DMS114 treated with DMSO at 0.1 percent for 48 hours (cell line): ENCODE results near the gene ELP5.

ENCODE experiments used
- DNase-seq: peaks from one replicate; lab custom pipeline; 2025; ENCODE audit not compliant: unreplicated experiment; lab: John Stamatoyannopoulos, UW

Gene ELP5

GRCh38 chr17:7282752-7283321 is 30.8 kb downstream of the ELP5 start:
- no peak for DNase-seq

- no peak for DNase-seq
Measured at GRCh38 chr17:7283471-7284216, 31.6 kb downstream of the ELP5 start.

GRCh38 chr17:7284911-7285310 is 32.9 kb downstream of the ELP5 start:
- no peak for DNase-seq

- no peak for DNase-seq
Measured at GRCh38 chr17:7285679-7286078, 33.7 kb downstream of the ELP5 start.

- no peak for DNase-seq
Measured at GRCh38 chr17:7289256-7290032, 37.4 kb downstream of the ELP5 start.

GRCh38 chr17:7290166-7290565 is 38.2 kb downstream of the ELP5 start:
- DNase-seq: no peak

GRCh38 chr17:7290685-7291084 is 38.7 kb downstream of the ELP5 start:
- no peak for DNase-seq

GRCh38 chr17:7292194-7292593 is 40.2 kb downstream of the ELP5 start:
- no peak for DNase-seq

GRCh38 chr17:7292729-7293128 is 40.7 kb downstream of the ELP5 start:
- no peak for DNase-seq

- no peak for DNase-seq
Measured at GRCh38 chr17:7293159-7293558, 41.1 kb downstream of the ELP5 start.

GRCh38 chr17:7293816-7294613 is 42.0 kb downstream of the ELP5 start:
- no peak for DNase-seq

- DNase-seq: peak; percentile 70
Measured at GRCh38 chr17:7294614-7295153, 42.7 kb downstream of the ELP5 start, which contains the start of gene YBX2. Gene YBX2 (minus strand): TSS chr17:7294639. CDS start chr17:7294500, 139 bp downstream.

GRCh38 chr17:7295230-7296180 is 43.5 kb downstream of the ELP5 start:
- no peak for DNase-seq

- DNase-seq: peak; percentile 65
Measured at GRCh38 chr17:7296189-7296861, 44.3 kb downstream of the ELP5 start.

GRCh38 chr17:7304179-7304578 is 52.2 kb downstream of the ELP5 start:
- no peak for DNase-seq

- peak; percentile 100 for DNase-seq
Measured at GRCh38 chr17:7306911-7307685, 55.1 kb downstream of the ELP5 start, which contains the start of gene EIF5A. Gene EIF5A (plus strand): TSS chr17:7307628. CDS start chr17:7309636, 2,008 bp downstream.

GRCh38 chr17:7307686-7308624 is 55.9 kb downstream of the ELP5 start:
- no peak for DNase-seq
